Head of caudate nucleus (tissue), 42 donors: ENCODE measurements around the gene BLOC1S3.
A peak's percentile ranks its signal among the peaks of the same experiment; 100 is the strongest.

Experiments
- DNase-seq, 42 donors: peaks; one replicate each; pipeline versions ENCODE4 v3.0.0 to v3.0.0-alpha.2; 2020 to 2021; ENCODE audit warnings: mixed read lengths in 7 of 42
- intact Hi-C: fragments of 100-400 bp; cut with DNase I; formaldehyde crosslinking; loops from one replicate; pipeline ENCODE4 v1.15.0; 2022

Gene BLOC1S3

DNA sequence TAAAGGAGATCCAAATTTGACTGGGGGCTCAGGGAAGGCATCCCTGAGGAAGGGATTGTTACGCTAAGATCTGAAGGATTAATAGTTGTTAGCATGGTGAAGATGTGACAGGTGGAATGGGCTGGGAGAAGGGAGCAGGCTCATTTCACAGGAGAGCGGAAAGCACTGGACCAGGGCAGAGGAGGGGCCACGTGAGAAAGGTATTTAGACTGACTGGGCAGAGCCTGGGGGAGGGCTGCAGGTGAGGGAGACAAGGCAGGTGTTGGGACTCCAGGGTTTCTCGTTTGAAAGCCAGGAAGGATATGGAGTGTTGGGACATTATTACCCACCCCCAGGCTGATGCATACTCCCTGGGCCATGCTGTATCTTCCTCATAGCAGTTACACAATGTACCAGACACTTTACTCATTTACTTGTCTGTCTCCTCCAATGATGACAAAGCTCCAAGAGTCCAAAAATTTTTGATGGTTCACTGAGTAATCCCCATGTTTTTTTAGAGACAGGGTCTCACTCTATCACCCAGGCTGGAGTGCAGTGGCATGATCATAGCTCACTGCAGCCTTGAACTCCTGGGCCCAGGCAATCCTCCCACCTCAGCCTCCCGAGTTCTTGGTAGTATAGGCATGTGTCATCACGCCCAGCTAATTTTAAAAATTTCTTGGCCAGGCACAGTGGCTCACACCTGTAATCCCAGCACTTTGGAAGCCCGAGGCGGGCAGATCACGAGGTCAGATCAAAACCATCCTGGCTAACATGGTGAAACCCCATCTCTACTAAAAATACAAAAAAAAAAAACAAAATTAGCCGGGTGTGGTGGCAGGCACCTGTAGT is 2.9 kb upstream of the BLOC1S3 start:
- intact Hi-C loops = loop anchor here (5.0 kb wide), 3 partner anchors 83 to 283 kb away; partner anchors contain the start of genes CLASRP, PPP1R37 and TOMM40
- DNase-seq = no peak

DNA sequence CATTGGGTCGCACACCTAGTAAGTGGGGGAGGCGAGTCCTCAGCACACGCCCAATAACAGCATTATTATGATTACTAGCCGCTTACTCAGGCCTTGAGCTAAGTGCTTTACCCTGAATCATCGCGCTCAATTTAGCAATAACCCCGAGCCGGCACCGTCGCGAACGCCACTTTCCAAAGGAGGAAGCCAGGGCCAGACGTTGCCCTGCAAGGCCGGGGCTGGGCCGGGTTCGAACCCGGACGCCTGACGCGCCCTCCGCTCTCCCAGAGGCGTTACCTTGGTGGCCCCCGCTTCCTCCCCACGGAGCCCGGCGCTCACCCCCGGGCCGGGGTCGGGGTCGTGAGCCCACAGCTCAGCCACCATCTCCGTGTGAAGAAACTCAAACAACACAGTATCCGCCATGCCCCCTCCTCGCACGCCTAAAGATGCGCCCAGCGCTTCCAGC is 745 bp upstream of the BLOC1S3 start, which contains the start of gene TRAPPC6A:
Gene TRAPPC6A (minus strand): TSS at position 421 of the 445 bp plus-strand sequence. CDS start 19 bp downstream, at position 402.
- peak in 2 of 42 donors; percentile 13 to 30 for DNase-seq
- intact Hi-C loops = loop anchor here (5.0 kb wide), 3 partner anchors 86 to 286 kb away; partner anchors contain the start of genes CLASRP, PPP1R37 and TOMM40

DNA sequence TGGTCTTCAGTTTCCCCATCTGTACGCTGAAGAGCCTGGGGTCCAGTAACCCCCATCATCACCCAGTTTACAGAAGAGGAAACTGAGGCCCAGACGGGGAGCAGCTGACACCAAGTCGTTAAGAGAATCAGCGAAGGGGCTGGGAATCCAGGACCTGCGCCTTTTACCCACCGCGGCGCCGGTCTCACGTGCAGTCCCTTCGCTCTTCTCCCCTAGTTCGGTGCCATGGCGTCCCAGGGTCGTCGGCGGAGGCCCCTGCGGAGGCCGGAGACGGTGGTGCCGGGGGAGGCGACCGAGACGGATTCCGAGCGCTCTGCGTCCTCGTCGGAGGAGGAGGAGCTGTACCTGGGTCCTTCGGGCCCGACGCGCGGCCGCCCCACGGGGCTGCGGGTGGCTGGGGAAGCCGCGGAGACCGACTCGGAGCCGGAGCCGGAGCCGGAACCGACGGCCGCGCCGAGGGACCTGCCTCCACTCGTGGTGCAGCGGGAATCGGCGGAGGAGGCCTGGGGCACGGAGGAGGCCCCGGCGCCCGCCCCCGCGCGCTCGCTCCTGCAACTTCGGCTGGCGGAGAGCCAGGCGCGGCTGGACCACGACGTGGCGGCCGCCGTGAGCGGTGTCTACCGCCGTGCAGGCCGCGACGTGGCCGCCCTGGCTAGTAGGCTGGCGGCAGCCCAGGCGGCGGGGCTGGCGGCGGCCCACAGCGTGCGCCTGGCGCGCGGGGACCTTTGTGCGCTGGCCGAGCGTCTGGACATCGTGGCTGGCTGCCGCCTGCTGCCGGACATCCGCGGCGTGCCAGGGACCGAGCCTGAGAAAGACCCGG is 698 bp downstream of the BLOC1S3 start:
- DNase-seq = peak in 21 of 42 donors; percentile 7 to 61 (median 29)
- intact Hi-C loops = loop anchor here (5.0 kb wide), 3 partner anchors 87 to 287 kb away; partner anchors contain the start of genes CLASRP, PPP1R37 and TOMM40

DNA sequence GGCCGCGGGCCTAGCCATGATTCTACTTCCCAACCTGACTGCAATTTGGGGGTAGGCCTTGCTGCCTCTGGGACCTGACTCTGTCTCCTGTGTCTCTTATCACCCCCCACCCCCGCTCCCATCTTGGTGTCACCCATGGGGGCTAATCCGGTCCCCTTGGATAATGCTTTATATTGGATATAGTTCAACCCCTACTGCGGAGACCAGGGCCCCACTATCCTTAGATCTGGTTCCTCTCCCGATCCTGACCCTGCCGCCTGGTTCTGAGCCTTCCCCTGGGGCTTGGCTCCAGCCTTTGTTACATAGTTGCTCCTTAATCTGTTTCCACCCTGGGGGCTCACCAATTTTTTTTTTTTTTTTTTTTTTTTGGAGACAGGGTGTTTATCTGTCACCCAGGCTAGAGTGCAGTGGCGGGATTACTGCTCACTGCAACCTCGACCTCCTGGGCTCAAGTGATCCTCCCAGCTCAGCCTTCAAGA is 1.3 kb downstream of the BLOC1S3 start:
- DNase-seq = no peak
- intact Hi-C loops = loop anchor here (5.0 kb wide), 3 partner anchors 88 to 288 kb away; partner anchors contain the start of genes CLASRP, PPP1R37 and TOMM40

DNA sequence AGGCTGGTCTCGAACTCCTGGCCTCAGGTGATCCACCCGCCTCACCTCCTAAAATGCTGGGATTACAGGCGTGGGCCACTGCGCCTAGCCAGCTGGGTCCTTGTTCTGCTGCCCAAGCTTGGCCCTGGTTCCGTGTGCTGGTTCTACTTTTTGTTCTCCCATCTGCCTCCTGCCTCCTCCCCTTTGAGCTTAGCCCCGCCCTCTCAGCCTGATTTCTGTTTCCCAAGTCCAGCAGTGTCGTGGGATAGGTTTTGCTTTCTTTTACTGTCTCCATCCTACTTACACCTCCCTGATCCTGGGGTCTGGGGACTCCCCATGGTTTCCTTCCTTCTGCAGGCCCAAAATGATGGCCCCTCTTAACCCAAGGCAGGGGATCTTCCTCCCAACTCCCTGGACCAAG is 2.4 kb downstream of the BLOC1S3 start:
- DNase-seq = no peak
- intact Hi-C loops = no loop called here

DNA sequence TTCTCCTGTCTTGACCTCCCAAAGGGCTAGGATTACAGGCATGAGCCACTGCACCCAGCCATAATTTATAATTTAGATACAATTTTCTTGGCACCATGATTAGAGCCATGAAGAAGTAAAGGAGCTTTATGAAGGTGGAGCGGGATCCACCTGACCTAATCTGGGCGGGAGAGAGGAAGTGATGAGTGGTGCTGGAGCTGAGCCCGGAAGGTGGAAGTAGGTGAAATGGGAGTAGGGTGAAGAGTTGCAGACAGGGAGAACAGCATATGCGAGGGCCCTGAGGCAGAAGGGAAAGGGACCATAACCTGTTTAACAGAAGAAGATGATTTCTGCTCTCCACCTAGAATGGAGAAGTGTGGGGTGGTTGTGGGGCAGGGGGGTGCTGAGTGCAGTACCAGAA is 4.2 kb downstream of the BLOC1S3 start:
- no peak for DNase-seq
- intact Hi-C loops = no loop called here

DNA sequence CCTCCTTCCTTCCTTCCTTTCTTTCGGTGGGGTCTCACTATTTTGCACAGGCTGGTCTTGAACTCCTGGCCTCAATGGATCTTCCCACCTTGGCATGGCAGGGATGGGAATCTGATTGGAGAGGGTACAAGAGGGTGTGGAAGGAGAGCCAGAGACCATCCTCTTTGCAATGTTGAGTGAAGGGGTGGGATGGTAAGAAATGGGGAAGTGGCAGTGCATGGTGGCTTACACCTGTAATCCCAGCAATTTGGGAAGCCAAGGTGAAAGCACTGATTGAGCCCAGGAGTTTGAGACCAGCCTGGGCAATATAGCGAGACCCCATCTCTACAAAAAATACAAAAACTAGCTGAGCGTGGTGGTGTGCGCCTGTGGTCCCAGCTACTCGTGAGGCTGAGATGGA is 5.5 kb downstream of the BLOC1S3 start:
- no peak for DNase-seq
- intact Hi-C loops = no loop called here

DNA sequence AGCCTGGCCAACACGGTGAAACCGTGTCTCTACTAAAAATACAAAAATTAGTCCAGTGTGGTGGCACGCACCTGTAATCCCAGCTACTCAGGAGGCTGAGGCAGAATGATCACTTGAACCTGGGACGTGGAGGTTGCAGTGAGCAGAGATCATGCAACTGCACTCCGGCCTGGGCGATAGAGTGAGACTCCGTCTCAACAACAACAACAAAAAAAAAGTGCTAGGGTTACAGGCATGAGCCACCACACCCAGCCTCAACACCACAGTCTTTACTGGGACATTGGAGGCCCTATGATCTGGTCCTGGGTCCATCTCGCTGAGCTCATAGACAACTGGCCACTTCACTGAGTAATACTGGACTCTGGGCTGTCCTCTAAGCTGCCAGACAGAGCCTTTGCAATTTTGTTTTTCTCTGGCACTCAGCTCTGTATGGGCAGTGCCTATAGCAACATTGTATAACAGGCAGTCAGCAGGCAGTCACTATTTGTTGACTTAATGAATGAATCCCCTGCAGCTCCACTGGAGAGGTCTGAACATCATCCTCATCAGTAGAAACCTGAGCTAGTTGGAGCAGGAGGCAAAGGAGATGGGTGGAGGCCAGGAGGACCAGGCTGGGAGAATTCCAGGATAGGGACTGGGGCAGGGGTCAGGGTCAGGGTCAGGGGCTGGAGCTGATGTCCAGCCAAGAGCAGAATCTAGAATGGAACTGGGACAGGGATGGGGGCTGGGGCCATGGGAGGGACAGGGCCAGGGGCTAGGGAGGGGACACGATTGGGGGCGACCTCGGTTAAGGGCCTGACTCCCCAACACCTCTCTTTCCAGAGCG is 8.1 kb downstream of the BLOC1S3 start:
- intact Hi-C loops = no loop called here
- no peak for DNase-seq

DNA sequence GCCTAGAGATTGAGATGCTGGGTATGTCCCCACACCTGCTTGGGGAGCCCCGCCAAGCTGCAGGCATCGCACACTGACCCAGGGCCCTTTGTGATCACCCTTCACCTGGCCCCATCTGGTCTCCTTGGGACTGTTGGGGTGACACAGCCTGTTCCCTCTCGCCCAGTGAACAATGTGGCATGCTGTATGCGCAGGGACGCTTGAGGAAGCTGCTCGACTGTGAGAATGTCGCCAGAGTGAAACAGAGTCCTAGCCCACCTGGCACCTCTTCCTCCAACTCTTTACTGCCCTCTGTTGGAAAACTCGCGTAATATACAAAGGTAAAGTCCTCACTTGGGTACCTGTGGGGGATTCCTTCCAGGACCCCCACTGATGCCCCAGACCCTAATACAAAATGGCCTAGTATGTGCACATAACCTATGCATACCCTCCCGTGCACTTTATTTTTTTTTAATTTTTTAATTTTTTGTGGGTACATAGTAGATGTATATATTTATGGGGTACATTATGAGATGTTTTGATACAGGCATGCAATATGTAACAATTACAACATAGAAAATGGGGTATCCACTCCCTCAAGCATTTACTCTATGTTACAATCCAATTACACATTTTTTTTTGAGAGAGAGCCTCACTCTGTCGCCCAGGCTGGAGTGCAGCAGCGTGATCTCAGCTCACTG is 9.0 kb downstream of the BLOC1S3 start:
- intact Hi-C loops = no loop called here
- DNase-seq = peak in 2 of 42 donors; percentile 4 to 11

DNA sequence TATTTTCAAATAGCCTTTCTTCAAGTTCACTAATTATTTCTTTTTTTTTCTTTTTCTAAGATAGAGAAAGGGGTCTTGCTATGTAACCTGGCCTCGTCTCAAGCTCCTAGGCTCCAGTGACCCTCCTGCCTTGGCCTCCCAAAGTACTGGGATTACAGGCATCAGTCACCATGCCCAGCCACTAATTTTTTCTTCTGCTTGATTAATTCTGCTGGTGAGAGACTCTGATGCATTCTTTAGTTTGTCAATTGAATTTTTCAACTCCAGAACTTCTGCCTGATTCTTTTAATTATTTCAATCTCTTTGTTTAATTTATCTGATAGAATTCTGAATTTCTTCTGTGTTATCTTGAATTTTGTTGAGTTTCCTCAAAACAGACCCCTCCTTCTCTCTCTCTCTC is 11.4 kb downstream of the BLOC1S3 start:
- intact Hi-C loops = no loop called here
- no peak for DNase-seq

DNA sequence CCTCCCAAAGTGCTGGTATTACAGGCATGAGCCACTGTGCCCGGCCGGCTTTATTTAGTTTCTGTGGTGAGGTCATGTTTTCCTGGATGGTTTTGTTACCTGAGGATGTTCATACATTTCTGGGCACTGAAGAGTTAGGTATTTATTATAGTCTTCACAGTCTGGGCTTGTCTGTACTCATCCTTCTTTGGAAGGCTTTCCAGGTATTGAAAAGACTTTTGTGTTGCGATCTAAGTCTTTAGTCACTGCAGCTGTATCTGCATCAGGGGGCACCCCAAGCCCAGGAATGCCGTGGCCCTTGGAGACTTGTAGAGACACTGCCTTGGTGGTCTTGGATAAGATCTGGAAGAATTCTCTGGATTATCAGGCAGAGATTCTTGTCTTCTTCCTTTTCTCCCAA is 12.8 kb downstream of the BLOC1S3 start:
- intact Hi-C loops = no loop called here
- no peak for DNase-seq

DNA sequence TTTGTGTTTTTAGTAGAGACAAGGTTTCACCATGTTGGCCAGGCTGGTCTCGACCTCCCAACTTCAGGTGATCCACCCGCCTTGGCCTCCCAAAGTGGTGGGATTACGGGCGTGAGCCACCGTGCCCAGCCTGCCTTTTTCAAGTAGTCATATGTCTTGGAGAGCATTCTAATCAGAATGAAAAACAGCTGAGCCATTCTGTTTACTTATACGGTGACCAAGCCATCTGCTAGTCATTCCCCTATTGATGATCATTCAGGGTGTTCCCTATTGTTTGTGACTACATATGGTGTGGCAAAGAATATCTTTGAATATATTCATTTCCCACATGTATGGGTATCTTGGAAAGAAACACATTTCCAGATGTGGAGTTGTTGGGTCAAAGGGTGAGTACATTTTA is 17.2 kb downstream of the BLOC1S3 start:
- no peak for DNase-seq
- intact Hi-C loops = no loop called here

DNA sequence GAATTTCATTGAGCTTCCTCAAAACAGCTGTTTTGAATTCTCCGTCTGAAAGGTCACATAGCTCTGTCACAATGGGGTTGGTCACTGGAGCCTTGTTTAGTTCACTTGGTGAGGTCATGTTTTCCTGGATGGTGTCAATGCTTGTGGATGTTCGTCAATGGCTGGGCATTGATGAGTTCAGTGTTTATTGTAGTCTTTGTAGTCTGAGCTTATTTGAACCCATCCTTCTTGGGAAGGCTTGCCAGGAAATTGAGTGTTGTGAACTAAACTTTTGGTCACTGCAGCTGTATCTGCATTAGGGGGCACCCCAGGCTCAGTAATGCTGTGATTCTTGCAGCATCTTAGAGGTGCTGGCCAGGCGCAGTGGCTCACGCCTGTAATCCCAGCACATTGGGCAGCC is 22.0 kb downstream of the BLOC1S3 start:
- intact Hi-C loops = no loop called here
- peak in 38 of 42 donors; percentile 17 to 78 (median 52) for DNase-seq

DNA sequence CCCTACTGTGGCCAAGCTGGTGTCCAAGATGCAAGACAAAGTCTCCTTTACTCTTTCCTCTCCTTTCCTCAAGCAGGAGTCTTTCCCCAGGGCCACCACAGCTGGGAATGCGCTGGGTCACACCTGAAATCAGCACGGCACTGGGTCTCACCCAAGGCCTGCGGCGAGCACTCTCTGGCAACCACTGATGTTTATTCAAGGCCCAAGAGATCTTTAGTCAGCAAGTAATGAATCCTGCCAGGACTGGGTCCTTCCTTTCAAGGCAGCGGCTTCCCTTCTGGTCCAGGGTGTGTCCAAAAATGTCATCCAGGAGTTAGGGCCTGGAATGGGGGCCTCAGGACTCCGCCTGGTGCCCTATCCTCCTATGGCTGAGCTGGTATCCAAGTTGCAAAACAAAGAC is 24.1 kb downstream of the BLOC1S3 start:
- DNase-seq = no peak

DNA sequence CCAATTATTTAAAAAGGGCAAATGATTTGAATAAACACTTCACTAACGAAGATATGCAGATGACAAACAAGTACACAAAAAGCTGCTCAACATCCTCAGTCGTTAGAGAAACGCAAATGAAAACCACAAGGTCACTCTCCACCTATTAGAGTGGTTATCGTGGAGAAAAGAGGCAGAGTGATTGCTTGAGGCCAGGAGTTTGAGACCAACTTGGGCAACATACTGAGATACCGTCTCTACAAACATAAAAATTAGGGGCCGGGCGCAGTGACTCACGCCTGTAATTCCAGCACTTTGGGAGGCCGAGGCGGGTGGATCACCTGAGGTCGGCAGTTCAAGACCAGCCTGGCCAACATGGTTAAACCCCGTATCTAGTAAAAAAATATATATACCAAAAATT is 27.2 kb downstream of the BLOC1S3 start:
- no peak for DNase-seq
- intact Hi-C loops = no loop called here

More for the DNA sequence above, 24.1 kb downstream of the BLOC1S3 start:
- intact Hi-C loops = no loop called here

DNA sequence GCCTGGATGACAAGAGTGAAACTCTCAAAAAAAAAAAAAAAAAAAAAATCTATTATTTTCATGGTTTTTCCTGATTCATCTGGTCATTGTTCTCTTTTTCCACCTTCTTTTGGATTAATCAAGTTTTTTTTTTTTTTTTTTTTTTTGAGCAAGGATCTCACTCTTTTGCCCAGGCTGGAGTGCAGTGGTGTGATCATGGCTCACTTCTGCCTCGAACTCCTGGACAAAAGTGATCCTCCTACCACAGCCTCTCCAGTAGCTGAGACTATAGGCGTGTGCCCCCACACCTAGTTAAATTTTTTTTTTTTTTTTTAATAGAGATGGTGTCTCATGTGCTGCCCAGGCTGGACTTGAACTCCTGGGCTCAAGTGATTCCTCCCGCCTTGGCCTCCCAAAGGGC is 27.7 kb downstream of the BLOC1S3 start:
- DNase-seq = no peak
- intact Hi-C loops = no loop called here

DNA sequence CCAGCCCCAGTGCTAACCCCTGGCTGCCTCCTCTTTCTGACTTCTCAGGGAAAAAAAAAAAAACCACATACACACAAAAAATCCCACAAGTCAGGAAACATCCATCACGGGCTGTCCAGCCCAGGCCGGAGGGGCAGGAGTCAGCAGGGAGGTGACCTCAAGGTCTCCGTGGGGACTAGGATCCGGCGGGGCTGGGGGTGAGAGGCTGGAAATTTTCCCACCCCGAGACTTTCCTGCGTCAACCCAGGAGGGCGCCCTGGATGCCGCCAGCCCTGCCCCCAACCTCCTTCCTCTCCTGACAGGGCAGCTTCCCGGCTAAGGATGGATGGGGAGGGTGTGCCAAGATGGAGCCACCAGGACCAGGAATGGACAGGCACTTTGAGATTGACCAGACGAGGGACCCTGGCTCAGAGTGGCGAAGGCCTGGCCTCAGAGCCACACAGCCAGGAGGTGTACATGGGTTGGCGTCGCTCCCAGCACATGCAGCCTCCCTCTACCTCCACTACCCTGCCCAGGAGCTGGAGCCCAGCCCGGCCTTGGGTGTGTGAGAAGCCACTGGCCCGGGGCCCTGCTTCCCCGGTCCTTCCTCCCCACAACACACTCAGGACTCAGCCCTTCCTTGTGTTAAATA is 33.3 kb downstream of the BLOC1S3 start:
- intact Hi-C loops = no loop called here
- no peak for DNase-seq

DNA sequence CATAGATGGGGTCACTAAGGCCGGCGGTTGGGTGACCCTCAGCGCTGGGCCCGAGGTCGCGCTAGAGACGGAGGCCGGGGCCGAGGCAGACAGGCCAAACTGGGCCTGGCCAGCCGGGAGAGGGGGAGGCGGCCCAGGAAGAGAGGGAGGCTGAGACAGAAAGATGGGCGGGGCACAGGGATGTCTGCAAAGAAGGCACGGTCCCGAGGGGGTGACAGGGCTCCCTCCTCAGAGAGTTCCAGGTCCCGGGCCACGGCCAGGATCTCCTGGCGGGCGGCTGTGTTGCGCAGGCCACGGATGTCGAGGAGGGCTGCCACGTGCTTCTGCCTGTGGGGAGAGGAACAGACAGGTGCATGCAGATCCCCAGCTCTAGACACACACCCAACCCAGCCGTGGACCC is 34.4 kb downstream of the BLOC1S3 start:
- DNase-seq = no peak
- intact Hi-C loops = no loop called here
